Ishikawa (cell line): Measurements from ENCODE around the gene ALDH3B2.

Experiments
- CREB1 ChIP-seq: IDR thresholded peaks from 2 replicates; pipeline ENCODE4 v1.6.1; 2012; ENCODE audit warnings: low read depth
- EP300 ChIP-seq: IDR thresholded peaks from 2 replicates; pipeline ENCODE4 v1.6.1; 2012; ENCODE audit warnings: borderline replicate concordance
- FOXM1 ChIP-seq: IDR thresholded peaks from 2 replicates; pipeline ENCODE4 v1.6.1; 2012; ENCODE audit warnings: low read depth, borderline replicate concordance
- NFIC ChIP-seq: IDR thresholded peaks from 2 replicates; pipeline ENCODE4 v1.6.1; 2012
- RAD21 ChIP-seq: IDR thresholded peaks from 2 replicates; pipeline ENCODE4 v1.6.1; 2012; ENCODE audit warnings: low read depth
- TAF1 ChIP-seq: IDR thresholded peaks from 2 replicates; pipeline ENCODE4 v1.6.1; 2012; ENCODE audit warnings: low read depth, mild to moderate bottlenecking
- YY1 ChIP-seq: IDR thresholded peaks from 2 replicates; pipeline ENCODE4 v1.6.1; 2012; ENCODE audit warnings: low read depth
- ZBTB7A ChIP-seq: IDR thresholded peaks from 2 replicates; pipeline ENCODE4 v1.6.1; 2012; ENCODE audit warnings: low read depth
- TF ChIP-seq, protein P1 (sequence below): IDR thresholded peaks from 2 replicates; pipeline ENCODE4 v1.6.1; 2012; ENCODE audit warnings: low read depth, mild to moderate bottlenecking
- TF ChIP-seq, protein P2 (sequence below): IDR thresholded peaks from 2 replicates; pipeline ENCODE4 v1.6.1; 2012

DNA sequence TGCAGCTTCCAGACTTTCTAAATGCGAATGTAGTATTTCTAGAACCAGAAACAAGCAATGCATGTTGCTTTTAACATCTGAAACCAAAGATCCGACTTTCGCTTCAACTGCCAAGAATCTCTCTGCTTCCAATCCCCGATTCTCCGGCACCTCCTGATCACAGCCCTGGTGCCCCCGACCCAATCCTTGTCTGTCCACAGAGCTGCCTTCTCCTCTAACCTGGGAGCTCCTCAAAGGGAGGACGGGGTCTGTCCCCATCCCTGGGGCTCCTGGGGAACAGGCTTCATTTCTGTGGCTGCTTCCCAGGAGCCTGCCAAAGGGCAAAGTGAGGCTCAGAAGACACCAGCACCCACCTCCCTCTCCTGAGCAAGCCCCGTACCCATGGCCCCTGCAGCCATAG is 521 bp downstream of the ALDH3B2 start:
- no peak for TF ChIP-seq RAD21
- no peak for TF ChIP-seq CREB1
- TF ChIP-seq, protein P1, sequence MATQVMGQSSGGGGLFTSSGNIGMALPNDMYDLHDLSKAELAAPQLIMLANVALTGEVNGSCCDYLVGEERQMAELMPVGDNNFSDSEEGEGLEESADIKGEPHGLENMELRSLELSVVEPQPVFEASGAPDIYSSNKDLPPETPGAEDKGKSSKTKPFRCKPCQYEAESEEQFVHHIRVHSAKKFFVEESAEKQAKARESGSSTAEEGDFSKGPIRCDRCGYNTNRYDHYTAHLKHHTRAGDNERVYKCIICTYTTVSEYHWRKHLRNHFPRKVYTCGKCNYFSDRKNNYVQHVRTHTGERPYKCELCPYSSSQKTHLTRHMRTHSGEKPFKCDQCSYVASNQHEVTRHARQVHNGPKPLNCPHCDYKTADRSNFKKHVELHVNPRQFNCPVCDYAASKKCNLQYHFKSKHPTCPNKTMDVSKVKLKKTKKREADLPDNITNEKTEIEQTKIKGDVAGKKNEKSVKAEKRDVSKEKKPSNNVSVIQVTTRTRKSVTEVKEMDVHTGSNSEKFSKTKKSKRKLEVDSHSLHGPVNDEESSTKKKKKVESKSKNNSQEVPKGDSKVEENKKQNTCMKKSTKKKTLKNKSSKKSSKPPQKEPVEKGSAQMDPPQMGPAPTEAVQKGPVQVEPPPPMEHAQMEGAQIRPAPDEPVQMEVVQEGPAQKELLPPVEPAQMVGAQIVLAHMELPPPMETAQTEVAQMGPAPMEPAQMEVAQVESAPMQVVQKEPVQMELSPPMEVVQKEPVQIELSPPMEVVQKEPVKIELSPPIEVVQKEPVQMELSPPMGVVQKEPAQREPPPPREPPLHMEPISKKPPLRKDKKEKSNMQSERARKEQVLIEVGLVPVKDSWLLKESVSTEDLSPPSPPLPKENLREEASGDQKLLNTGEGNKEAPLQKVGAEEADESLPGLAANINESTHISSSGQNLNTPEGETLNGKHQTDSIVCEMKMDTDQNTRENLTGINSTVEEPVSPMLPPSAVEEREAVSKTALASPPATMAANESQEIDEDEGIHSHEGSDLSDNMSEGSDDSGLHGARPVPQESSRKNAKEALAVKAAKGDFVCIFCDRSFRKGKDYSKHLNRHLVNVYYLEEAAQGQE, result no peak
- no peak for TF ChIP-seq EP300
- TF ChIP-seq YY1, result no peak
- TF ChIP-seq NFIC, result no peak
- no peak for TF ChIP-seq TAF1
- no peak for TF ChIP-seq ZBTB7A
- TF ChIP-seq, protein P2, sequence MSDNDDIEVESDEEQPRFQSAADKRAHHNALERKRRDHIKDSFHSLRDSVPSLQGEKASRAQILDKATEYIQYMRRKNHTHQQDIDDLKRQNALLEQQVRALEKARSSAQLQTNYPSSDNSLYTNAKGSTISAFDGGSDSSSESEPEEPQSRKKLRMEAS, result no peak
- no peak for TF ChIP-seq FOXM1
